HepG2 (cell line): ENCODE measurements around the gene DUSP16. TPM values are rescaled to one million over a fixed set of nuclear protein-coding genes. Genes with fewer than 3 reads are reported as not detected.

Source experiments
- AHR ChIP-seq: IDR thresholded peaks from 2 replicates; pipeline ENCODE4 v1.6.1; 2018; ENCODE audit warnings: missing genetic modification reagents, missing compliant biosample characterization
- ARNTL ChIP-seq: sonication (generic); formaldehyde crosslinking; IDR thresholded peaks from 2 replicates; pipeline ENCODE4 v1.4.0; 2020; ENCODE audit warnings: mild to moderate bottlenecking, missing genetic modification reagents
- BRD4 ChIP-seq: sonication (generic); formaldehyde crosslinking; IDR thresholded peaks from 2 replicates; pipeline ENCODE4 v1.4.0; 2020; ENCODE audit warnings: missing genetic modification reagents
- CHCHD3 ChIP-seq: sonication (generic); formaldehyde crosslinking; IDR thresholded peaks from 2 replicates; pipeline ENCODE4 v1.8.0; 2022; ENCODE audit warnings: mild to moderate bottlenecking, missing genetic modification reagents, moderate library complexity
- DNMT1 ChIP-seq: sonication (generic); formaldehyde crosslinking; IDR thresholded peaks from 2 replicates; pipeline ENCODE4 v1.5.1; 2020; ENCODE audit warnings: mild to moderate bottlenecking, missing genetic modification reagents
- FOXK1 ChIP-seq: sonication (generic); formaldehyde crosslinking; IDR thresholded peaks from 2 replicates; pipeline ENCODE4 v1.4.0; 2020; ENCODE audit warnings: low read depth, missing genetic modification reagents, borderline replicate concordance
- GFI1 ChIP-seq: sonication (generic); formaldehyde crosslinking; IDR thresholded peaks from 2 replicates; pipeline ENCODE4 v1.5.0; 2020; ENCODE audit warnings: missing genetic modification reagents, mild to moderate bottlenecking, borderline replicate concordance
- ISL2 ChIP-seq: sonication (generic); formaldehyde crosslinking; IDR thresholded peaks from 2 replicates; pipeline ENCODE4 v1.5.0; 2020; ENCODE audit warnings: missing genetic modification reagents
- KAT7 ChIP-seq: IDR thresholded peaks from 2 replicates; pipeline ENCODE4 v1.6.1; 2018; ENCODE audit warnings: borderline replicate concordance, missing compliant biosample characterization
- KDM1A ChIP-seq: IDR thresholded peaks from 2 replicates; pipeline ENCODE4 v1.6.1; 2016; ENCODE audit warnings: missing compliant biosample characterization
- LCORL ChIP-seq, 2 experiments: fragments of 450-650 bp in 1 of 2; sonication (generic) in 1 of 2; formaldehyde crosslinking in 1 of 2; IDR thresholded peaks; 2 replicates each; pipeline versions ENCODE4 v1.5.0 to v1.6.1; 2017 to 2020; ENCODE audit warnings: antibody characterized with exemption in 1 of 2, missing genetic modification reagents in 1 of 2
- MYC ChIP-seq: sonication (generic); formaldehyde crosslinking; IDR thresholded peaks from 2 replicates; pipeline ENCODE4 v1.9.0; 2021; ENCODE audit warnings: missing genetic modification reagents, borderline replicate concordance
- MYNN ChIP-seq: sonication (generic); formaldehyde crosslinking; IDR thresholded peaks from 2 replicates; pipeline ENCODE4 v1.4.0; 2020; ENCODE audit warnings: mild to moderate bottlenecking, low read depth, missing genetic modification reagents
- PPARG ChIP-seq: conservative IDR thresholded peaks from 2 replicates; pipeline ENCODE4 v1.6.1; 2016; ENCODE audit warnings: missing biosample characterization, missing genetic modification reagents
- RBM22 ChIP-seq: fragments of 200-400 bp; formaldehyde crosslinking; optimal IDR thresholded peaks from 2 replicates; pipeline ENCODE3; 2017; ENCODE audit warnings: mild to moderate bottlenecking, low read length, moderate library complexity
- SMYD3 ChIP-seq: sonication (generic); formaldehyde crosslinking; IDR thresholded peaks from 2 replicates; pipeline ENCODE4 v1.8.1; 2023; ENCODE audit warnings: mild to moderate bottlenecking, missing genetic modification reagents
- U2AF1 ChIP-seq: fragments of 200-400 bp; formaldehyde crosslinking; optimal IDR thresholded peaks from 2 replicates; pipeline ENCODE3; 2017; ENCODE audit warnings: mild to moderate bottlenecking, low read depth, low read length
- ZMAT3 ChIP-seq: sonication (generic); formaldehyde crosslinking; conservative IDR thresholded peaks from 2 replicates; pipeline ENCODE4 v1.7.0; 2021; ENCODE audit warnings: missing genetic modification reagents
- ZNF24 ChIP-seq: fragments of 450-650 bp; IDR thresholded peaks from 2 replicates; pipeline ENCODE4 v1.6.1; 2017; ENCODE audit warnings: antibody characterized with exemption, mild to moderate bottlenecking
- ZNF251 ChIP-seq: sonication (generic); formaldehyde crosslinking; IDR thresholded peaks from 2 replicates; pipeline ENCODE4 v1.9.0; 2021; ENCODE audit warnings: mild to moderate bottlenecking, missing genetic modification reagents
- ZNF264 ChIP-seq: sonication (generic); formaldehyde crosslinking; IDR thresholded peaks from 2 replicates; pipeline ENCODE4 v1.4.0; 2020; ENCODE audit warnings: missing genetic modification reagents
- ZNF343 ChIP-seq: sonication (generic); formaldehyde crosslinking; IDR thresholded peaks from 2 replicates; pipeline ENCODE4 v1.4.0; 2020; ENCODE audit warnings: mild to moderate bottlenecking, missing genetic modification reagents
- ZNF354B ChIP-seq: sonication (generic); formaldehyde crosslinking; IDR thresholded peaks from 2 replicates; pipeline ENCODE4 v1.8.0; 2022; ENCODE audit warnings: mild to moderate bottlenecking, missing genetic modification reagents
- ZNF430 ChIP-seq: sonication (generic); formaldehyde crosslinking; IDR thresholded peaks from 2 replicates; pipeline ENCODE4 v1.9.0; 2021; ENCODE audit warnings: mild to moderate bottlenecking, missing genetic modification reagents
- ZNF564 ChIP-seq: sonication (generic); formaldehyde crosslinking; IDR thresholded peaks from 2 replicates; pipeline ENCODE4 v1.8.1; 2023; ENCODE audit warnings: mild to moderate bottlenecking, missing genetic modification reagents
- ZNF776 ChIP-seq: sonication (generic); formaldehyde crosslinking; IDR thresholded peaks from 2 replicates; pipeline ENCODE4 v1.4.0; 2020; ENCODE audit warnings: mild to moderate bottlenecking, missing genetic modification reagents
- ZNF790 ChIP-seq: sonication (generic); formaldehyde crosslinking; IDR thresholded peaks from 2 replicates; pipeline ENCODE4 v1.8.0; 2022; ENCODE audit warnings: missing genetic modification reagents, mild to moderate bottlenecking, borderline replicate concordance
- ZNF83 ChIP-seq: sonication (generic); formaldehyde crosslinking; IDR thresholded peaks from 2 replicates; pipeline ENCODE4 v1.4.0; 2020; ENCODE audit warnings: missing genetic modification reagents, mild to moderate bottlenecking, borderline replicate concordance
- ZSCAN9 ChIP-seq: IDR thresholded peaks from 2 replicates; pipeline ENCODE4 v1.6.1; 2016; ENCODE audit warnings: borderline replicate concordance
- polyA plus RNA-seq, 8 experiments: library from polyadenylated mRNA; depleted of rRNA in 3 of 8; stranded (reverse) in 7 of 8; unstranded in 1 of 8; fragments of >200 nt; fragmentation: Illumina TruSeq in 4 of 8; extraction: Trizol in 4 of 8; gene quantifications; 2 replicates each; pipeline versions ENCODE4 v1.2.1 to v1.2.3, GENCODE V29; 2011 to 2016; ENCODE audit warnings: low read depth in 4 of 8, missing spikeins in 1 of 8, mixed read lengths in 1 of 8; ENCODE audit not compliant: insufficient read depth in 1 of 8
- total RNA-seq, 5 experiments: library from RNA; depleted of rRNA; stranded (reverse); fragments of >200 nt; fragmentation: Illumina TruSeq; extraction: Trizol; gene quantifications; 2 replicates each; pipeline ENCODE4 v1.2.3, GENCODE V29; 2016; ENCODE audit warnings: low read depth in 1 of 5
- TF ChIP-seq, protein P1 (sequence below): sonication (generic); formaldehyde crosslinking; IDR thresholded peaks from 2 replicates; pipeline ENCODE4 v1.4.0; 2020; ENCODE audit warnings: missing genetic modification reagents, borderline replicate concordance

DUSP16 gene
- total and polyA plus RNA-seq, 2 of the 13 experiments (the other 11 are each of a cell fraction or from before 2014, with no cell fraction given): 45.7 to 46.6 TPM

DNA sequence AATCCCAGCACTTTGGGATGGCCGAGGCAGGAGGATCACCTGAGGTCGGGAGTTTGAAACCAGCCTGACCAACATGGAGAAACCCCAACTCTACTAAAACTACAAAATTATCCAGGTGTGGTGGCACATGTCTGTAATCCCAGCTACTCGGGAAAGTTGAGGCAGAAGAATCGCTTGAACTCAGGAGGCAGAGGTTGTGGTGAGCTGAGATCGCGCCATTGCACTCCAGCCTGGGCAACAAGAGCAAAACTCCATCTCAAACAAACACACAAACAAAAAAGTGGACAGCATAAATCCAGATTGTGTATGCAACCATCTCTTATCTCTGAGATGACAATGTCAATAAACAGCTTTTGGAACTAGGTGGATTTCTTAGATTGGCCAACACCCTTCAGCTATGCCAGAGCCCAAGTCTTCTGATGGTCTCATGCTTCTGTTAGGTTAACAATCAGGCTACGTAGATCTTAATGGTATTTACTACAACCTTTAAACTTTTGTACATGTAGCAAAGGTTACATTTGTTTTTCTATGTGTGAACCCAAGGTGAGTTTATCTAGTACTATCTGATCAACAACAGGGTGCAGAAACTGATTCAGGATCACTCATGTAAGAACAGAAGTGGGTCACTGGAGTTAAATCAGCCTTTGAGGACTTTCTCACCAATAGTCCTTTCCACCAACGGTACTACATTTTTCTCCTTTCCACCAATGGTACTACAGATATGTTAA is 73.7 kb downstream of the DUSP16 start (continued):
- TF ChIP-seq, protein P1, sequence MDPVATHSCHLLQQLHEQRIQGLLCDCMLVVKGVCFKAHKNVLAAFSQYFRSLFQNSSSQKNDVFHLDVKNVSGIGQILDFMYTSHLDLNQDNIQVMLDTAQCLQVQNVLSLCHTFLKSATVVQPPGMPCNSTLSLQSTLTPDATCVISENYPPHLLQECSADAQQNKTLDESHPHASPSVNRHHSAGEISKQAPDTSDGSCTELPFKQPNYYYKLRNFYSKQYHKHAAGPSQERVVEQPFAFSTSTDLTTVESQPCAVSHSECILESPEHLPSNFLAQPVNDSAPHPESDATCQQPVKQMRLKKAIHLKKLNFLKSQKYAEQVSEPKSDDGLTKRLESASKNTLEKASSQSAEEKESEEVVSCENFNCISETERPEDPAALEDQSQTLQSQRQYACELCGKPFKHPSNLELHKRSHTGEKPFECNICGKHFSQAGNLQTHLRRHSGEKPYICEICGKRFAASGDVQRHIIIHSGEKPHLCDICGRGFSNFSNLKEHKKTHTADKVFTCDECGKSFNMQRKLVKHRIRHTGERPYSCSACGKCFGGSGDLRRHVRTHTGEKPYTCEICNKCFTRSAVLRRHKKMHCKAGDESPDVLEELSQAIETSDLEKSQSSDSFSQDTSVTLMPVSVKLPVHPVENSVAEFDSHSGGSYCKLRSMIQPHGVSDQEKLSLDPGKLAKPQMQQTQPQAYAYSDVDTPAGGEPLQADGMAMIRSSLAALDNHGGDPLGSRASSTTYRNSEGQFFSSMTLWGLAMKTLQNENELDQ (CRISPR knock-in tag): no peak
- TF ChIP-seq ARNTL (CRISPR knock-in tag): peak; percentile 65
- TF ChIP-seq DNMT1 (CRISPR knock-in tag): no peak
- TF ChIP-seq BRD4 (CRISPR knock-in tag): no peak
- TF ChIP-seq ZNF264 (CRISPR knock-in tag): no peak
- TF ChIP-seq ZMAT3 (CRISPR knock-in tag): peak; percentile 71
- TF ChIP-seq CHCHD3 (CRISPR knock-in tag): no peak
- no peak for TF ChIP-seq MYC
- TF ChIP-seq ZNF83 (CRISPR knock-in tag): no peak
- peak; percentile 48 for TF ChIP-seq PPARG (CRISPR knock-in tag)
- TF ChIP-seq ZNF790: no peak
- TF ChIP-seq ZNF24: no peak
- TF ChIP-seq KAT7 (CRISPR knock-in tag): no peak
- no peak for TF ChIP-seq AHR
- TF ChIP-seq U2AF1: no peak
- peak; percentile 49; the same call in 1 of the 2 replicates for TF ChIP-seq FOXK1 (CRISPR knock-in tag)
- TF ChIP-seq ZSCAN9 (CRISPR knock-in tag): no peak; the same call in 1 of the 2 replicates
- TF ChIP-seq RBM22: peak; percentile 15
- TF ChIP-seq LCORL (IDR thresholded peaks at IDR 0.05): no peak
- TF ChIP-seq LCORL (CRISPR knock-in tag; IDR thresholded peaks at IDR 0.05): peak; percentile 70
- no peak for TF ChIP-seq MYNN (CRISPR knock-in tag)
- TF ChIP-seq ZNF343 (CRISPR knock-in tag): no peak
- no peak for TF ChIP-seq ZNF776 (CRISPR knock-in tag)
- TF ChIP-seq GFI1 (CRISPR knock-in tag): peak; percentile 41; the same call in 1 of the 2 replicates
- no peak for TF ChIP-seq SMYD3
- TF ChIP-seq KDM1A (CRISPR knock-in tag): peak; percentile 42; the same call in 1 of the 2 replicates
- TF ChIP-seq ZNF430: no peak
- TF ChIP-seq ZNF564: no peak
- no peak for TF ChIP-seq ZNF251
- TF ChIP-seq ISL2 (CRISPR knock-in tag): peak; percentile 71
- TF ChIP-seq ZNF354B (CRISPR knock-in tag): no peak
